BLaER1 treated with 17β-estradiol and CSF1 and Interleukin-3, amounts not matched to agents 10 nM and 100 nM (cell line): Measurements from ENCODE around the gene CLCNKA.
A peak's percentile ranks its signal among the peaks of the same experiment; 100 is the strongest.
"Not testable (repeated sequence)": the region's sequence is repeated elsewhere in the genome, so short reads cannot be mapped to it uniquely, and the experiment has no call there.

Experiments used
- H3K27ac ChIP-seq, 11 experiments: shearing (Covaris generic); formaldehyde crosslinking; 2 replicates each; pipeline ENCODE4 v1.8.1; 2022
- H3K27me3 ChIP-seq, 11 experiments: shearing (Covaris generic); formaldehyde crosslinking; 2 replicates each; pipeline ENCODE4 v1.8.1; 2022
- H3K36me3 ChIP-seq, 11 experiments: shearing (Covaris generic); formaldehyde crosslinking; 2 replicates each; pipeline ENCODE4 v1.8.1; 2022
- H3K4me1 ChIP-seq, 10 experiments: shearing (Covaris generic); formaldehyde crosslinking; 2 replicates each; pipeline ENCODE4 v1.8.1; 2022
- H3K4me2 ChIP-seq, 11 experiments: shearing (Covaris generic); formaldehyde crosslinking; 2 replicates each; pipeline ENCODE4 v1.8.1; 2022
- H3K4me3 ChIP-seq, 10 experiments: shearing (Covaris generic); formaldehyde crosslinking; 2 replicates each; pipeline ENCODE4 v1.8.1; 2022
- H3K9ac ChIP-seq, 11 experiments: shearing (Covaris generic); formaldehyde crosslinking; 2 replicates each; pipeline ENCODE4 v1.8.1; 2022
- H3K9me3 ChIP-seq, 11 experiments: shearing (Covaris generic); formaldehyde crosslinking; replicated peaks in 1 of 11; 2 replicates each; pipeline ENCODE4 v1.8.1; 2022
- H4K20me1 ChIP-seq, 11 experiments: shearing (Covaris generic); formaldehyde crosslinking; 2 replicates each; pipeline ENCODE4 v1.8.1; 2022
- Cebpa-rat ChIP-seq, 11 experiments: shearing (Covaris generic); IDR thresholded peaks; 2 replicates each; pipeline ENCODE4 v1.8.1; 2022

The CLCNKA gene

DNA sequence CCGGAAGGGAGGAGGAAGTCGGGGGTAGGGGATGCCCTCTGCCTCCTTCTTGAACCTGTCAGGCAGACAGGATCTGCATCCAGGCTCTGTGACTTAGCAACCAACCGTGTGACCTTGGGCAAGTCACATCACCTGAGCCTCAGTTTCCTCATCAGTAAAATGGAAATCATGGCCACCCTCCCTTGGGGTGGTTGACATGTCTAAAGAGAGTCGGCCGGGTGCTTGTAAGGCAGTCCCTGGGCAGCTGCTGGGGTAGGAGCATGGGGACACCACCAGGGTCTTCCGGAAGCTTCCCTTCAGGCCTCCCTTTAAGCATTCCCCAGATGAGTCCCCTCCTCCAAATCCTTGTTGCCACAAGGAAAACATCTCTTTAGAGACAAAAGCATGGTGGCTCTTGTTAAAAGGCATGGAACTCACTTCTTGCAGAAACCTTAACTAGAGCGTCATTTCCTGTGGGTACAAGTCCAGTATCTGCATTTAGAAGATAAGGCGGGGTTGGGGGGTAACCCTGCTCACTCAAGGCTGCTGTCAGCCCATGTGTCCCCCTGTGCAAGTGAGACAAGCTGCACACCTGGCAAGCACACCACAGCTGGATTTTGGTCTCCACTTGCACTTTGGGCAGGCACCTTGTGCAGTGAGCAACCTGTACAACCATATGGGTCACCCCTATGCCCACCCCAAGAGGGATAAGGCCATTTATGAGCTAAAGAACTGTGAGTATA, 32.1 kb downstream of the CLCNKA start:
- H3K4me2 ChIP-seq: peak overlapping the region in 8 of 11 experiments; percentile 4 to 33 (median 18); a peak in 7 of 22 replicates

DNA sequence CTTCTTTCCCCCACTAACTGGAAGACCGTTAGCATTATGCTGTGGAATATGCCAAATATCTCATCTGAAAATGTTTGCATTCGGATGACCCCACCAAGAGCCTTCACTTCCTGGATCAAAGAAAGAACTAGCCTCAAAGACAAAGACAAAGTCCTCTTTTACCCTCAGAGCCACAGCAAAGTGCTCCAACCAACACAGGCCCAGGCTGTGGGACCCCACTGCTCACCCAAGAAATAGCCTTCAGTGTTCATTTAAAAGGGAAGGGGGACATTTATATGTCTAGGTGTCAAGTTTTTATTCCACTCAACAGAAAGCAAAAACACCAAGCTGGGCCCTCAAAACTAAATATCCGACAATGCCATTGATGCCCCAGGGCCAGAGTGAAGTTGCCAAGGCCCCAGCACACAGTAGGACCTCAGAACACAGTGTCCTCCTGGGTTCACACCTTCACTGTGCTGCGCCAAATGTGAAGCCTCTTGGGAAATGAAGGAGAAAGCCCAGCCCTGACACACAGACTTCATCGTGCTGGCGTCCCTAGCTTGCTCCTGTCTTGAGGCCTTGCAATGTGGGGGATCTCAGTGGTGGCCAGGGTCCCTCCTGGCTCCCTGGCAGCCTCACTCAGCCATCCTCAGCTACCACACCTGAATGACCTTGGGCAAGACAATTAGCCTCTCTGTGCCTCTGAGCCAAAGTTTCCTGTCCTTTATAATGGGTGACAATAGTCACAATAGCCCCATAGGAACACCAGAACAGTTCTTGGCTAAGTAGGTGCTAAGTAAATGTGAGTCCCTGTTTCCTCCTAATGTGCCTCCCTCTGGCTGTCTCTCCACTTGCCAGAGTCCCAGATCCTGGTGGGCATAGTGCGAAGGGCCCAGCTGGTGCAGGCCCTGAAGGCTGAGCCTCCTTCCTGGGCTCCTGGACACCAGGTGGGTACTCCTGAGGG, 33.0 kb downstream of the CLCNKA start:
- Histone ChIP-seq H3K27me3 (no peaks in the 10 kb centered on the region), H3K4me3 (no peak overlapping the region), H4K20me1 (no peaks in the 10 kb centered on the region), H3K9ac (no peak overlapping the region), H3K9me3 (no peaks in the 10 kb centered on the region), H3K4me1 (peaks cover 6 to 25% (median 22%) of the 10 kb centered on the region in 10 experiments; a peak in 18 of 20 replicates), H3K4me2 (peak overlapping the region in 5 of 11 experiments; percentile 4 to 77 (median 36); a peak in 2 of 22 replicates), H3K36me3 (no peaks in the 10 kb centered on the region), H3K27ac (no peak overlapping the region)
- no peak for TF ChIP-seq Cebpa-rat (IDR thresholded peaks at IDR 0.05)

More for the DNA sequence above, 32.1 kb downstream of the CLCNKA start:
- Histone ChIP-seq H3K9me3 (no peaks in the 10 kb centered on the region), H3K27me3 (no peaks in the 10 kb centered on the region), H3K27ac (no peak overlapping the region), H3K4me1 (peaks cover 8 to 29% (median 25%) of the 10 kb centered on the region in 10 experiments; a peak in 18 of 20 replicates), H4K20me1 (no peaks in the 10 kb centered on the region), H3K4me3 (no peak overlapping the region), H3K9ac (no peak overlapping the region), H3K36me3 (no peaks in the 10 kb centered on the region)
- no peak for TF ChIP-seq Cebpa-rat (IDR thresholded peaks at IDR 0.05)

DNA sequence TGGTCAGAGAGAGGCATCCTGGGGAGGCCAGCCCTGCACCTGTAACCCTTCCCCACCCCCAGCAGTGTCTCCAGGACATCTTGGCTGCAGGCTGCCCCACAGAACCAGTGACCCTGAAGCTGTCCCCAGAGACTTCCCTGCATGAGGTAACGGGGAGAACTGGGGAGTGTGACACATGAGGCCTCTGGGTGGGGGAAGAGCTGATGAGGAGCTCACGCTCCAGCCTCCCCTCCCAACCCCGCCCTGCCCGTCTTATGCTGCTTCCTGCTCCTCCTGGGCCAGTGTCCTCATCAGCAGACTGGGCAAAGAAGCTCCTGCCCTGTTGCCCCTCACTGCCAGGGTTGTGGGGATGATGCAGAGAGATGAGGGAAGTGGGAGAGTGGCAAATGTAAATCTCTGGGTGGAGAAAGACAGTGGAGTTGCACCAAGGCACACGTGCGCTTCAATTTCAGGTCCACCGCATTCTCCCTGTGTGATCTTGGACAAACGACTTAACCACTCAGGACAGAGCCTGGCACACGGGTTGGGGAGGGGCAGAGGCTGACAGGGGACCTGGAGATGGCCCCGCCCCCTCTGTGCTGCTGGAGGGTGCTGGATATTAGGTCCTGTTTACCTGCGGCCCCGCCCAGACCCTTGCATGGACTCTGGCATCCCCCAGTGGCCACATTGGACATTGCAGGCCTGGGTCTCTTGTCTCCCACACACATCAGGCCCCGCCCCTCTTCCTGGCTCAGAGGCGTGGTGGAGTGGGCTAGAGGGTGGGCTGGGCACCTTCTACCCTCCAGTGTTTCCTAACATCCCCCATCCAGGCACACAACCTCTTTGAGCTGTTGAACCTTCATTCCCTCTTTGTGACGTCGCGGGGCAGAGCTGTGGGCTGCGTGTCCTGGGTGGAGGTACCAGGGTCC, 34.0 kb downstream of the CLCNKA start:
- H3K4me3 ChIP-seq: no peak overlapping the region
- H3K27me3 ChIP-seq: no peaks in the 10 kb centered on the region
- peak overlapping the region in 1 of 11 experiments; percentile 36; a peak in 2 of 22 replicates for H3K9ac ChIP-seq
- peak overlapping the region in 3 of 11 experiments; percentile 44 to 62 (median 46); a peak in 3 of 22 replicates for H3K27ac ChIP-seq
- H3K9me3 ChIP-seq: no peaks in the 10 kb centered on the region
- H3K4me2 ChIP-seq: peak overlapping the region; percentile 31 to 77 (median 62); a peak in 20 of 22 replicates
- no peaks in the 10 kb centered on the region for H4K20me1 ChIP-seq
- H3K36me3 ChIP-seq: no peaks in the 10 kb centered on the region
- peaks cover 6 to 25% (median 22%) of the 10 kb centered on the region in 10 experiments; a peak in 18 of 20 replicates for H3K4me1 ChIP-seq
- TF ChIP-seq Cebpa-rat (IDR thresholded peaks at IDR 0.05): no peak

DNA sequence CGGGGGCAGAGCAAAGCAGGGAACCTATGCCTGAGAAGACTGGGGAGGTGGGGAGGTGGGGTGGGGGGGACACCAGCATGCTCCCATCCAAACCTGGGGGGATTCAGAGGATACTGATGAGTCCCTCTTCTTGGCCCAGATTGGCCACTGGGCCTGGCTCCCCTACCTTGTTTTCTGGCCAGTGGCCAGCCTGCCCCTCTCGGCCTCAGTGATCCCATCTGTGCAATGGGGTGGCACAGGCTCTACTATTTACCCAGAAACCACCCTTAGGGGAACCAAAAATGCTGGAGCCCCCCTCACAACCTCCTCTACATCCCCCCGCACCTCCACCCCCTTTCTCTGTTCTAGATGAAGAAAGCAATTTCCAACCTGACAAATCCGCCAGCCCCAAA, 34.7 kb downstream of the CLCNKA start:
- peaks cover 6 to 28% (median 22%) of the 10 kb centered on the region in 10 experiments; a peak in 18 of 20 replicates for H3K4me1 ChIP-seq
- not testable (repeated sequence) for H4K20me1 ChIP-seq

GRCh38 chr1:16057314-16057915, 35.6 kb downstream of the CLCNKA start:
- not testable (repeated sequence) for H3K4me2 ChIP-seq, H3K27ac ChIP-seq, H3K36me3 ChIP-seq, H4K20me1 ChIP-seq, H3K9me3 ChIP-seq, H3K9ac ChIP-seq, H3K4me3 ChIP-seq, H3K27me3 ChIP-seq
- peaks cover 6 to 28% (median 22%) of the 10 kb centered on the region in 10 experiments; a peak in 18 of 20 replicates for H3K4me1 ChIP-seq

More for the DNA sequence above, 34.7 kb downstream of the CLCNKA start:
- H3K9me3 ChIP-seq, H3K4me3 ChIP-seq, H3K36me3 ChIP-seq, H3K4me2 ChIP-seq, H3K9ac ChIP-seq, H3K27me3 ChIP-seq, H3K27ac ChIP-seq: not testable (repeated sequence)

GRCh38 chr1:16058394-16059120, 36.7 kb downstream of the CLCNKA start:
- not testable (repeated sequence) for H3K9ac ChIP-seq

DNA sequence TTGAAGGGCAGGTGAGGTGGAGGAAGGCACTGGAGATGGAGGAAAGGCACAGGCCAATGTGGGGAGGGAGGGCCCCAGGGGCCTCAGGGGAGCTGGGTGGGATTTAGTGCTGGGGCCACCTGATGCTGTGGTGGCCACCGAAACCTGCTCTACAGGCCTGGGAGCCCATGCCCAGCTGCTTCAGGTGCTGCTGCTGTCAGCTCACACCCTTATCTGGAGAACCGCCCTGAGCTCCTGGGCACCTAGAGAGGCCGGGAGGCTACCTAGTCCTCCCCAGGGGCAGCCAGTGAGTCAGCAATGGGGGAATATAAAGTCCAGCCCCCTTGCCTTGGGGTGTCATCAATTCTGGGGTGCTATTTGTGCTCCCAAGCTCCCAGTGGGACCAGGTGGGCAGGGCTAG, 39.4 kb downstream of the CLCNKA start:
- Histone ChIP-seq H3K4me2 (peak overlapping the region in 1 of 11 experiments; percentile 32; a peak in 1 of 22 replicates), H4K20me1 (peaks cover 0 to 4% (median 0%) of the 10 kb centered on the region in 11 experiments; a peak in 2 of 22 replicates), H3K36me3 (no peaks in the 10 kb centered on the region), H3K27ac (no peak overlapping the region), H3K9me3 (no peaks in the 10 kb centered on the region), H3K4me3 (no peak overlapping the region), H3K4me1 (peaks cover 18 to 35% (median 25%) of the 10 kb centered on the region in 10 experiments), H3K9ac (no peak overlapping the region), H3K27me3 (peaks cover 0 to 10% (median 0%) of the 10 kb centered on the region in 11 experiments; a peak in 1 of 22 replicates)
- no peak for TF ChIP-seq Cebpa-rat (IDR thresholded peaks at IDR 0.05)

More at GRCh38 chr1:16058394-16059120, 36.7 kb downstream of the CLCNKA start:
- peaks cover 9 to 33% (median 27%) of the 10 kb centered on the region in 10 experiments for H3K4me1 ChIP-seq
- H3K4me2 ChIP-seq, H4K20me1 ChIP-seq, H3K4me3 ChIP-seq, H3K9me3 ChIP-seq, H3K27ac ChIP-seq, H3K27me3 ChIP-seq, H3K36me3 ChIP-seq: not testable (repeated sequence)

DNA sequence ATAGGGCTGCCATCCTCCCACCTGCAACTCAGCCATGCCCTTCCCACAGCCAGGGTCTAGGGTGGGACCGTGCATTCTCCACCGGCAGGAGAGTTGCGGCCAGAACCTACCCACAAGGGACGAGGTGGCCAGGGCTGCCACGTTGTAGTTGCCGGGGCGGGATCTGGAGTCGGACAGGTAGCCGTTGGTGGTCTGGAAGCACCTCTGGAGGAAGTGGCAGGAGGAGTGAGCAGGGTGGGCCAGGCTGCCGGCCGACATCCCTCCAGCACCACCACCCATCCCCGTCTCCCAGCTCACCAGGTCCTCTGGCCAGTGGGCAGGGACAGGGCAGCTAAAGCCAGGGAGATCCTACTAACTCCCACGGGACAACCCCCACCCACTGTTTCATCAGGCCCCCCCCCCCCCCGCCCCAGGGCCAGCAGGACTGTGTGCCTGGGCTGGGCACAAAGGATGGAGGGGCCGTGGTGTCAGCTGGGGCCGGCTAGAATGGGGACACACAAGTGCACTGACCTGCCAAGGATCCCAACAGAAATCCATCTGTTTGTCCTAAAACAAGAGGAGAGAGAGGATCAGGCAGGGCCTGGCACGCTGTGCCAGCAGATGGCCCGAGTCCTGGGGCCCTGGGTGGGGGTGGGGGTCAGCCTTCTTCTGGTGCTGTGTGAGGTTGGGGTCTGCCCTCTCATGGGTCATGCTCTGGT, 40.3 kb downstream of the CLCNKA start:
- H3K27ac ChIP-seq, H3K4me3 ChIP-seq, H3K9me3 ChIP-seq, H4K20me1 ChIP-seq, H3K4me2 ChIP-seq, H3K36me3 ChIP-seq, H3K9ac ChIP-seq: not testable (repeated sequence)
- H3K4me1 ChIP-seq: peaks cover 18 to 43% (median 32%) of the 10 kb centered on the region in 10 experiments
- peaks cover 0 to 11% (median 0%) of the 10 kb centered on the region in 11 experiments; a peak in 2 of 22 replicates for H3K27me3 ChIP-seq

DNA sequence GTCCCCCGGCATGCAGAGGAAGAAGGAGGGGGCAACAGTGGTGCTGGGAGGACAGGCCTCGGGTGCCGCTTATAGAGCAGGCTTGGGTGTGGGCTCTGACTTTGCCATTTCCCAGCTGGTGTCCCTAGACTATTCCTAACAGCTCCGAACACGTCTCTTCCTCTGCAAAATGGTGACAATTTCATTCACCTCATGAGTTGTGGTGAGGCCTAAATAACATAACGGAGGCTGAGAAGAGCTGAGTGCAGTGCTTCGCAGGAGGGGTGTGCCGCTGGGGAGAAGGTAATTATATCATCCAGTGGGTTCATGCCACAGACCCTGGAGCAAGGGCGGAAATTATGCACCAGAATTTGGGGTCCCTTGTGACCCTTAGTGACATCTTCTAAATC, 40.8 kb downstream of the CLCNKA start:
- H4K20me1 ChIP-seq, H3K4me3 ChIP-seq, H3K9me3 ChIP-seq, H3K27ac ChIP-seq, H3K4me2 ChIP-seq, H3K9ac ChIP-seq, H3K36me3 ChIP-seq: not testable (repeated sequence)
- Histone ChIP-seq H3K27me3 (peaks cover 0 to 17% (median 0%) of the 10 kb centered on the region in 11 experiments; a peak in 3 of 22 replicates), H3K4me1 (peaks cover 20 to 48% (median 38%) of the 10 kb centered on the region in 10 experiments)
